Upper lobe of left lung (tissue), 6 donors: ENCODE data around the gene TAS2R46. TPM values are rescaled to one million over a fixed set of nuclear protein-coding genes. Genes with fewer than 3 reads are reported as not detected.
"Not testable (repeated sequence)": the region's sequence is repeated elsewhere in the genome, so short reads cannot be mapped to it uniquely, and the experiment has no call there.

ENCODE experiments used
- ATAC-seq, 2 donors: fragments of 200-7000 bp; cut with Tn5 transposase; one replicate each; pipeline ENCODE4 v1.9.1; 2022; ENCODE audit warnings: mild to moderate bottlenecking in 2 of 2, moderate library complexity in 2 of 2; ENCODE audit not compliant: low FRiP score in 2 of 2
- DNase-seq, 2 donors: peaks; one replicate each; pipeline ENCODE4 v3.0.0-alpha.2; 2019 to 2020
- H3K27ac ChIP-seq, 4 donors: fragments of 200-600 bp; sonication (generic); one replicate each; pipeline ENCODE4 v1.5.1; 2016 to 2019
- H3K27me3 ChIP-seq, 4 donors: fragments of 200-600 bp; sonication (generic); one replicate each; pipeline ENCODE4 v1.5.1; 2017 to 2019
- H3K36me3 ChIP-seq, 4 donors: fragments of 200-600 bp; sonication (generic); one replicate each; pipeline ENCODE4 v1.5.1; 2016 to 2019
- H3K4me1 ChIP-seq, 4 donors: fragments of 200-600 bp; sonication (generic); one replicate each; pipeline ENCODE4 v1.5.1; 2018 to 2019
- H3K4me3 ChIP-seq, 4 donors: fragments of 200-600 bp; sonication (generic); one replicate each; pipeline ENCODE4 v1.5.1; 2017 to 2019; ENCODE audit warnings: mild to moderate bottlenecking in 2 of 4, moderate library complexity in 1 of 4
- H3K9me3 ChIP-seq, 4 donors: fragments of 200-600 bp; sonication (generic); one replicate each; pipeline ENCODE4 v1.5.1; 2018 to 2019
- EP300 ChIP-seq, 4 donors: sonication (generic); formaldehyde crosslinking; IDR thresholded peaks; one replicate each; pipeline ENCODE4 v1.5.1; 2017; ENCODE audit warnings: antibody characterized with exemption in 4 of 4, control low read depth in 2 of 4
- POLR2A ChIP-seq, 4 donors: fragments of 450-650 bp; IDR thresholded peaks; one replicate each; pipeline ENCODE4 v1.5.1; 2016 to 2017; ENCODE audit warnings: antibody characterized with exemption in 4 of 4, mild to moderate bottlenecking in 2 of 4
- POLR2AphosphoS5 ChIP-seq, 2 donors: sonication (generic); formaldehyde crosslinking; IDR thresholded peaks; one replicate each; pipeline ENCODE4 v1.5.1; 2017; ENCODE audit warnings: antibody characterized with exemption in 2 of 2
- WGBS, 2 donors: methylation state at CpG; one replicate each; pipeline ENCODE4 v1.1.5; 2017 to 2018; 5-methylcytosine and 5-hydroxymethylcytosine counted together
- total RNA-seq, 6 donors: library from RNA; depleted of rRNA in 4 of 6; stranded (reverse); fragments of >200 nt in 4 of 6; gene quantifications; one replicate each; pipeline versions ENCODE4 v1.1.0 to v1.2.1, GENCODE V29; 2016 to 2021
- TF ChIP-seq, protein P1 (sequence below), 6 experiments: fragments of 450-650 bp in 4 of 6; fragments of 200-600 bp in 2 of 6; sonication (generic) in 2 of 6; IDR thresholded peaks; one replicate each; pipeline ENCODE4 v1.5.1; 2016 to 2019; ENCODE audit warnings: antibody characterized with exemption in 6 of 6
- donor health status: DM: no; HTN: no; CAD: no; lungs with moderate emphysema.
- donor health status: DM: no; HTN: yes; CAD: no; lungs with severe emphysema.

The TAS2R46 gene
- total RNA-seq, 6 donors from 2014 or later: 0.47 to 7.1 (median 2.2) TPM; not detected in 1

DNA sequence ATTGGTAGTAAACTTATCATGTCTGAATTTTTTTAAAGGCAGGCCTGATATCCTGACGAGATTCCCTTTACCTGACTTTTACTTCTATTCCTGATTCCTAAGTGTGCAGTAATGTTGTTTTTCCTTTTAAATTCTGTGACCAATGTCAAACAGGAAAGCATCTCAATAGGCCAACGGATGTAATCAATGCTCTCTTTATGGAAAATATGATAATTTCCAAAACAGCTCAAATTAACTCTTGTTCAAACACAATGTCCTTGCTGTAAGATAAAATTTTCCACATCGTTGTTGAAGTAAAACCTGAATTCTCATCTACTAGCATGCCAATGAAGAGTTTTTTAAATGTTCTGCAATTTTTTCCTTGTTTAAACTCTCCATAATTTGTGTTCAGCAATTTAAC, 22.9 kb downstream of the TAS2R46 start:
- 56 to 65% methylated on average over 3 of the region's 3 CpGs for WGBS, 2 donors

GRCh38 chr12:11033959-11034358, 28.1 kb downstream of the TAS2R46 start:
- DNase-seq, H3K27ac ChIP-seq, H3K27me3 ChIP-seq, H3K36me3 ChIP-seq, ATAC-seq, H3K9me3 ChIP-seq, H3K4me3 ChIP-seq, H3K4me1 ChIP-seq: not testable (repeated sequence)
- WGBS, 2 donors: 100% methylated on average over 1 of the region's 3 CpGs

More for the DNA sequence above, 22.9 kb downstream of the TAS2R46 start:
- H3K9me3 ChIP-seq: no peaks in the 10 kb centered on the region
- DNase-seq (no peak), ATAC-seq (no peak)
- no peaks in the 10 kb centered on the region for H3K27me3 ChIP-seq
- H3K4me3 ChIP-seq: no peak overlapping the region
- no peaks in the 10 kb centered on the region for H3K36me3 ChIP-seq
- no peak overlapping the region for H3K27ac ChIP-seq
- no peak for TF ChIP-seq EP300 (IDR thresholded peaks at IDR 0.05)
- no peaks in the 10 kb centered on the region for H3K4me1 ChIP-seq

DNA sequence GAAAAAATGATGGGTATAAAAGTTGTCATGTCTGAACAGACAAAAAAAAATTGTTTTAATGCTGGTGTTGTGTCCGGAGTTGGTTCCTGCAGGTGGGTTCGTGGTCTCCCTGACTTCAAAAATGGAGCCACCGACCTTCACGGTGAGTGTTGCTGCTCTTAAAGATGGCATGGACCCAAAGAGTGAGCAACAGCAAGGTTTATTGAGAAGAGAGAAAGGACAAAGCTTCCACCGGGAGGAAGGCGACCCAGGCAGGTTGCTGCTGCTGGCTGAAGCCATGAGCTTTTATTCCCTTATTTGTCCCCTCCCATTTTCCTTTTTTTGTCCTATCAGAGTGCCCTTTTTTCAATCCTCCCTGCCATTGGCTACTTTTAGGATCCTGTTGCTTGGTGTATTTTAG, 30.8 kb downstream of the TAS2R46 start, which contains the start of gene TAS2R31:
Gene TAS2R31 (minus strand): TSS at position 101 of the 400 bp plus-strand sequence. CDS start 72 bp downstream, at position 29.
- Histone ChIP-seq H3K9me3 (no peaks in the 10 kb centered on the region), H3K27me3 (no peaks in the 10 kb centered on the region), H3K4me3 (no peak within 1 kb of the TSS), H3K27ac (no peak within 1 kb of the TSS), H3K36me3 (peaks cover 0 to 6% (median 0%) of the 10 kb centered on the region in 4 donors), H3K4me1 (no peaks in the 10 kb centered on the region)
- DNase-seq: no peak
- WGBS, 2 donors: 95 to 97% methylated on average over 6 of the region's 6 CpGs
- TF ChIP-seq EP300 (IDR thresholded peaks at IDR 0.05) (no peak), POLR2A (IDR thresholded peaks at IDR 0.05) (no peak), POLR2AphosphoS5 (IDR thresholded peaks at IDR 0.05) (no peak)
- TF ChIP-seq, protein P1, sequence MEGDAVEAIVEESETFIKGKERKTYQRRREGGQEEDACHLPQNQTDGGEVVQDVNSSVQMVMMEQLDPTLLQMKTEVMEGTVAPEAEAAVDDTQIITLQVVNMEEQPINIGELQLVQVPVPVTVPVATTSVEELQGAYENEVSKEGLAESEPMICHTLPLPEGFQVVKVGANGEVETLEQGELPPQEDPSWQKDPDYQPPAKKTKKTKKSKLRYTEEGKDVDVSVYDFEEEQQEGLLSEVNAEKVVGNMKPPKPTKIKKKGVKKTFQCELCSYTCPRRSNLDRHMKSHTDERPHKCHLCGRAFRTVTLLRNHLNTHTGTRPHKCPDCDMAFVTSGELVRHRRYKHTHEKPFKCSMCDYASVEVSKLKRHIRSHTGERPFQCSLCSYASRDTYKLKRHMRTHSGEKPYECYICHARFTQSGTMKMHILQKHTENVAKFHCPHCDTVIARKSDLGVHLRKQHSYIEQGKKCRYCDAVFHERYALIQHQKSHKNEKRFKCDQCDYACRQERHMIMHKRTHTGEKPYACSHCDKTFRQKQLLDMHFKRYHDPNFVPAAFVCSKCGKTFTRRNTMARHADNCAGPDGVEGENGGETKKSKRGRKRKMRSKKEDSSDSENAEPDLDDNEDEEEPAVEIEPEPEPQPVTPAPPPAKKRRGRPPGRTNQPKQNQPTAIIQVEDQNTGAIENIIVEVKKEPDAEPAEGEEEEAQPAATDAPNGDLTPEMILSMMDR (IDR thresholded peaks at IDR 0.05): no peak
- ATAC-seq: no peak

GRCh38 chr12:11026118-11026517, 36.0 kb downstream of the TAS2R46 start:
- Histone ChIP-seq H3K9me3 (no peaks in the 10 kb centered on the region), H3K4me1 (no peaks in the 10 kb centered on the region), H3K4me3 (no peak overlapping the region), H3K27ac (no peak overlapping the region), H3K36me3 (peaks cover 0 to 6% (median 1%) of the 10 kb centered on the region in 4 donors), H3K27me3 (no peaks in the 10 kb centered on the region)
- 98 to 99% methylated on average over 6 of the region's 6 CpGs for WGBS, 2 donors
- TF ChIP-seq, protein P1 (IDR thresholded peaks at IDR 0.05): no peak
- no peak for TF ChIP-seq EP300 (IDR thresholded peaks at IDR 0.05)
- no peak for TF ChIP-seq POLR2A (IDR thresholded peaks at IDR 0.05)
- no peak for TF ChIP-seq POLR2AphosphoS5 (IDR thresholded peaks at IDR 0.05)
- no peak for ATAC-seq
- no peak for DNase-seq

- no peak for TF ChIP-seq EP300 (IDR thresholded peaks at IDR 0.05)
- no peak for TF ChIP-seq POLR2A (IDR thresholded peaks at IDR 0.05)
- no peak for TF ChIP-seq POLR2AphosphoS5 (IDR thresholded peaks at IDR 0.05)
- TF ChIP-seq, protein P1 (IDR thresholded peaks at IDR 0.05): no peak
- WGBS, 2 donors: 92 to 96% methylated on average over 2 of the region's 2 CpGs
Observed at GRCh38 chr12:11023387-11023786, 38.7 kb downstream of the TAS2R46 start.

DNA sequence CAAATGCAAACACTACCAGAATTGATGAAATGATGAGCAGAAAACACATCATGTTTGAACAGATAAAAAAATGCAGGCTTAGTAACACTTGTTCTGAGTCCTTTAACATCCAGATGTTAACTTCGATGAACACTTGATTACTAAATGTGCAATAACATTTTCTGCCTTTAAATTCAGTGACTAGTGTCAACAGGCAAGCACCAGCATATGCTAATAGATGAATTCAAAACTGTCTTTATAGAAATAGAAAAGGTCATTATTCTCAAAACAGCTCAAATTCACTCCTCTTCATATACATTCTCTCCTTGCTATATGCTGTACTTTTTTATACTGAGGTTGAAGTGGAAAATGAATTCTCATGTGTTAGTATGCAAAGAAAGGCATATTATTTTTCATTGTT, 39.6 kb downstream of the TAS2R46 start, which contains the start of gene TAS2R19:
Gene TAS2R19 (minus strand): TSS at position 101 of the 400 bp plus-strand sequence. CDS start 49 bp downstream, at position 52.
- no peak for DNase-seq
- TF ChIP-seq EP300 (IDR thresholded peaks at IDR 0.05): no peak
- no peak for TF ChIP-seq POLR2A (IDR thresholded peaks at IDR 0.05)
- TF ChIP-seq, protein P1 (IDR thresholded peaks at IDR 0.05): no peak
- H3K36me3 ChIP-seq: peaks cover 0 to 3% (median 1%) of the 10 kb centered on the region in 4 donors
- WGBS, 2 donors: 90 to 97% methylated on average over 1 of the region's 1 CpG
- ATAC-seq: no peak
- H3K27me3 ChIP-seq: no peaks in the 10 kb centered on the region
- no peak within 1 kb of the TSS for H3K27ac ChIP-seq
- H3K4me3 ChIP-seq: no peak within 1 kb of the TSS
- H3K4me1 ChIP-seq: no peaks in the 10 kb centered on the region
- H3K9me3 ChIP-seq: no peaks in the 10 kb centered on the region

More at GRCh38 chr12:11023387-11023786, 38.7 kb downstream of the TAS2R46 start:
- H3K9me3 ChIP-seq: no peaks in the 10 kb centered on the region
- ATAC-seq (no peak), DNase-seq (no peak)
- H3K36me3 ChIP-seq: peaks cover 0 to 6% (median 1%) of the 10 kb centered on the region in 4 donors
- H3K4me3 ChIP-seq: no peak overlapping the region
- H3K27ac ChIP-seq: no peak overlapping the region
- no peaks in the 10 kb centered on the region for H3K27me3 ChIP-seq
- H3K4me1 ChIP-seq: no peaks in the 10 kb centered on the region
